GM23338 (cell line): ENCODE data around the gene KCNIP1. TPM values are rescaled to one million over a fixed set of nuclear protein-coding genes. Genes with fewer than 3 reads are reported as not detected.

ENCODE experiments used
- ATAC-seq: fragments of 200-7000 bp; cut with Tn5 transposase; 3 replicates; pipeline ENCODE4 v1.9.1; 2020
- DNase-seq: peaks from one replicate; pipeline ENCODE4 v3.0.0-alpha.2; 2015; ENCODE audit warnings: low spot score
- H2AFZ ChIP-seq: fragments of 200-600 bp; sonication (generic); 2 replicates; pipeline ENCODE4 v1.8.0; 2016; ENCODE audit warnings: antibody characterized with exemption, mild to moderate bottlenecking, moderate library complexity
- H3F3A ChIP-seq: fragments of 200-600 bp; sonication (generic); replicated peaks from 2 replicates; pipeline ENCODE4 v1.8.0; 2017; ENCODE audit warnings: antibody characterized with exemption, mixed run types, low read depth
- H3K27ac ChIP-seq: fragments of 200-600 bp; sonication (generic); 2 replicates; pipeline ENCODE4 v1.6.1; 2016; ENCODE audit warnings: low read depth
- H3K27me3 ChIP-seq: fragments of 200-600 bp; sonication (generic); 2 replicates; pipeline ENCODE4 v1.8.0; 2016; ENCODE audit warnings: mild to moderate bottlenecking, mixed run types, moderate library complexity; ENCODE audit not compliant: insufficient read depth
- H3K36me3 ChIP-seq: fragments of 200-600 bp; sonication (generic); 2 replicates; pipeline ENCODE4 v1.8.0; 2016; ENCODE audit warnings: mild to moderate bottlenecking; ENCODE audit not compliant: insufficient read depth
- H3K4me1 ChIP-seq: fragments of 200-600 bp; sonication (generic); 2 replicates; pipeline ENCODE4 v1.8.0; 2016; ENCODE audit warnings: mild to moderate bottlenecking, moderate library complexity; ENCODE audit not compliant: insufficient read depth
- H3K4me2 ChIP-seq: fragments of 200-600 bp; sonication (generic); 2 replicates; pipeline ENCODE4 v1.7.1; 2017; ENCODE audit warnings: mixed run types
- H3K4me3 ChIP-seq: fragments of 200-600 bp; sonication (generic); 2 replicates; pipeline ENCODE4 v1.6.1; 2016; ENCODE audit warnings: mixed run types
- H3K79me2 ChIP-seq: fragments of 200-600 bp; sonication (generic); replicated peaks from 2 replicates; pipeline ENCODE4 v1.8.0; 2017; ENCODE audit warnings: mild to moderate bottlenecking; ENCODE audit not compliant: insufficient read depth
- H3K9me2 ChIP-seq: fragments of 200-600 bp; sonication (generic); 2 replicates; pipeline ENCODE4 v1.8.0; 2017; ENCODE audit not compliant: insufficient read depth
- H4K20me1 ChIP-seq: fragments of 200-600 bp; sonication (generic); replicated peaks from 2 replicates; pipeline ENCODE4 v1.8.0; 2017; ENCODE audit warnings: mild to moderate bottlenecking; ENCODE audit not compliant: insufficient read depth
- H3K27ac Mint-ChIP-seq: 2 replicates; pipeline ENCODE4 v1.8.0; 2020; ENCODE audit warnings: inconsistent platforms, mild to moderate bottlenecking, moderate library complexity, mixed read lengths
- H3K27me3 Mint-ChIP-seq: 3 replicates; pipeline ENCODE4 v1.8.0; 2022; ENCODE audit warnings: low read depth, mild to moderate bottlenecking, moderate library complexity, mixed read lengths, inconsistent platforms; ENCODE audit not compliant: insufficient read depth, poor library complexity
- H3K36me3 Mint-ChIP-seq: 3 replicates; pipeline ENCODE4 v1.8.0; 2021; ENCODE audit warnings: low read depth, mild to moderate bottlenecking, inconsistent platforms, moderate library complexity, mixed read lengths
- H3K4me1 Mint-ChIP-seq: 3 replicates; pipeline ENCODE4 v1.8.0; 2020; ENCODE audit warnings: mild to moderate bottlenecking, inconsistent platforms, mixed read lengths
- H3K4me3 Mint-ChIP-seq: 3 replicates; pipeline ENCODE4 v1.8.0; 2021; ENCODE audit warnings: moderate library complexity, mild to moderate bottlenecking, inconsistent platforms, mixed read lengths
- H3K9me3 Mint-ChIP-seq: 3 replicates; pipeline ENCODE4 v1.8.0; 2020; ENCODE audit warnings: moderate library complexity, mild to moderate bottlenecking, inconsistent platforms, mixed read lengths
- CREB1 ChIP-seq: fragments of 250-450 bp; sonication (Bioruptor Pico); IDR thresholded peaks from 2 replicates; pipeline ENCODE4 v1.5.0; 2020; ENCODE audit warnings: low read depth, mild to moderate bottlenecking, moderate library complexity
- EZH2 ChIP-seq: fragments of 200-600 bp; sonication (generic); IDR thresholded peaks from one replicate; pipeline ENCODE4 v1.8.0; 2017; ENCODE audit warnings: antibody characterized with exemption, mild to moderate bottlenecking, low read depth; ENCODE audit not compliant: unreplicated experiment
- EZH2phosphoT487 ChIP-seq: fragments of 200-600 bp; sonication (generic); IDR thresholded peaks from one replicate; pipeline ENCODE4 v1.8.1; 2018; ENCODE audit warnings: antibody characterized with exemption; ENCODE audit not compliant: unreplicated experiment
- JUNB ChIP-seq: IDR thresholded peaks from one replicate; pipeline ENCODE4 v1.6.1; 2016; ENCODE audit warnings: antibody characterized with exemption; ENCODE audit not compliant: unreplicated experiment
- STAT1 ChIP-seq: IDR thresholded peaks from one replicate; pipeline ENCODE4 v1.6.1; 2016; ENCODE audit warnings: antibody characterized with exemption; ENCODE audit not compliant: unreplicated experiment
- polyA plus RNA-seq: library from polyadenylated mRNA; unstranded; fragments of >200 nt; fragmentation: Nextera tagmentation; extraction: Ambion mirVana; gene quantifications from 2 replicates; pipeline ENCODE4 v1.2.1, GENCODE V29; 2016
- total RNA-seq: library from RNA; depleted of rRNA; stranded (reverse); fragments of >200 nt; shearing (Covaris generic); gene quantifications from 2 replicates; pipeline ENCODE4 v1.2.3, GENCODE V29; 2014
- TF ChIP-seq, protein P1 (sequence below): fragments of 250-450 bp; sonication (Bioruptor Pico); IDR thresholded peaks from 2 replicates; pipeline ENCODE4 v1.5.0; 2020; ENCODE audit warnings: mild to moderate bottlenecking, moderate library complexity

KCNIP1 gene
- total and polyA plus RNA-seq, 2 experiments from 2014 or later, result 0.31 to 0.87 TPM

GRCh38 chr5:170628691-170629565 lies 125.1 kb downstream of the KCNIP1 start:
- Histone ChIP-seq H2AFZ (no peak overlapping the region), H3K79me2 (no peaks in the 10 kb centered on the region), H3F3A (peaks cover 11% of the 10 kb centered on the region; the same call in 1 of the 2 replicates), H3K4me2 (no peak overlapping the region), H3K4me1 (peaks cover 22% of the 10 kb centered on the region), H3K9me2 (no peaks in the 10 kb centered on the region), H3K4me3 (no peak overlapping the region), H3K36me3 (no peaks in the 10 kb centered on the region), H3K27ac (no peak overlapping the region), H4K20me1 (no peaks in the 10 kb centered on the region; the same call in 1 of the 2 replicates), H3K27me3 (no peaks in the 10 kb centered on the region)
- Mint-ChIP-seq H3K4me3 (no peak overlapping the region), H3K27me3 (peaks cover 5% of the 10 kb centered on the region), H3K36me3 (no peaks in the 10 kb centered on the region), H3K4me1 (peaks cover 36% of the 10 kb centered on the region), H3K27ac (no peak overlapping the region), H3K9me3 (no peaks in the 10 kb centered on the region; the same call in 2 of the 3 replicates)
- no peak for TF ChIP-seq EZH2
- no peak for TF ChIP-seq JUNB
- no peak for TF ChIP-seq STAT1
- TF ChIP-seq EZH2phosphoT487, result no peak
- TF ChIP-seq CREB1 (CRISPR knock-in tag), result no peak
- TF ChIP-seq, protein P1, sequence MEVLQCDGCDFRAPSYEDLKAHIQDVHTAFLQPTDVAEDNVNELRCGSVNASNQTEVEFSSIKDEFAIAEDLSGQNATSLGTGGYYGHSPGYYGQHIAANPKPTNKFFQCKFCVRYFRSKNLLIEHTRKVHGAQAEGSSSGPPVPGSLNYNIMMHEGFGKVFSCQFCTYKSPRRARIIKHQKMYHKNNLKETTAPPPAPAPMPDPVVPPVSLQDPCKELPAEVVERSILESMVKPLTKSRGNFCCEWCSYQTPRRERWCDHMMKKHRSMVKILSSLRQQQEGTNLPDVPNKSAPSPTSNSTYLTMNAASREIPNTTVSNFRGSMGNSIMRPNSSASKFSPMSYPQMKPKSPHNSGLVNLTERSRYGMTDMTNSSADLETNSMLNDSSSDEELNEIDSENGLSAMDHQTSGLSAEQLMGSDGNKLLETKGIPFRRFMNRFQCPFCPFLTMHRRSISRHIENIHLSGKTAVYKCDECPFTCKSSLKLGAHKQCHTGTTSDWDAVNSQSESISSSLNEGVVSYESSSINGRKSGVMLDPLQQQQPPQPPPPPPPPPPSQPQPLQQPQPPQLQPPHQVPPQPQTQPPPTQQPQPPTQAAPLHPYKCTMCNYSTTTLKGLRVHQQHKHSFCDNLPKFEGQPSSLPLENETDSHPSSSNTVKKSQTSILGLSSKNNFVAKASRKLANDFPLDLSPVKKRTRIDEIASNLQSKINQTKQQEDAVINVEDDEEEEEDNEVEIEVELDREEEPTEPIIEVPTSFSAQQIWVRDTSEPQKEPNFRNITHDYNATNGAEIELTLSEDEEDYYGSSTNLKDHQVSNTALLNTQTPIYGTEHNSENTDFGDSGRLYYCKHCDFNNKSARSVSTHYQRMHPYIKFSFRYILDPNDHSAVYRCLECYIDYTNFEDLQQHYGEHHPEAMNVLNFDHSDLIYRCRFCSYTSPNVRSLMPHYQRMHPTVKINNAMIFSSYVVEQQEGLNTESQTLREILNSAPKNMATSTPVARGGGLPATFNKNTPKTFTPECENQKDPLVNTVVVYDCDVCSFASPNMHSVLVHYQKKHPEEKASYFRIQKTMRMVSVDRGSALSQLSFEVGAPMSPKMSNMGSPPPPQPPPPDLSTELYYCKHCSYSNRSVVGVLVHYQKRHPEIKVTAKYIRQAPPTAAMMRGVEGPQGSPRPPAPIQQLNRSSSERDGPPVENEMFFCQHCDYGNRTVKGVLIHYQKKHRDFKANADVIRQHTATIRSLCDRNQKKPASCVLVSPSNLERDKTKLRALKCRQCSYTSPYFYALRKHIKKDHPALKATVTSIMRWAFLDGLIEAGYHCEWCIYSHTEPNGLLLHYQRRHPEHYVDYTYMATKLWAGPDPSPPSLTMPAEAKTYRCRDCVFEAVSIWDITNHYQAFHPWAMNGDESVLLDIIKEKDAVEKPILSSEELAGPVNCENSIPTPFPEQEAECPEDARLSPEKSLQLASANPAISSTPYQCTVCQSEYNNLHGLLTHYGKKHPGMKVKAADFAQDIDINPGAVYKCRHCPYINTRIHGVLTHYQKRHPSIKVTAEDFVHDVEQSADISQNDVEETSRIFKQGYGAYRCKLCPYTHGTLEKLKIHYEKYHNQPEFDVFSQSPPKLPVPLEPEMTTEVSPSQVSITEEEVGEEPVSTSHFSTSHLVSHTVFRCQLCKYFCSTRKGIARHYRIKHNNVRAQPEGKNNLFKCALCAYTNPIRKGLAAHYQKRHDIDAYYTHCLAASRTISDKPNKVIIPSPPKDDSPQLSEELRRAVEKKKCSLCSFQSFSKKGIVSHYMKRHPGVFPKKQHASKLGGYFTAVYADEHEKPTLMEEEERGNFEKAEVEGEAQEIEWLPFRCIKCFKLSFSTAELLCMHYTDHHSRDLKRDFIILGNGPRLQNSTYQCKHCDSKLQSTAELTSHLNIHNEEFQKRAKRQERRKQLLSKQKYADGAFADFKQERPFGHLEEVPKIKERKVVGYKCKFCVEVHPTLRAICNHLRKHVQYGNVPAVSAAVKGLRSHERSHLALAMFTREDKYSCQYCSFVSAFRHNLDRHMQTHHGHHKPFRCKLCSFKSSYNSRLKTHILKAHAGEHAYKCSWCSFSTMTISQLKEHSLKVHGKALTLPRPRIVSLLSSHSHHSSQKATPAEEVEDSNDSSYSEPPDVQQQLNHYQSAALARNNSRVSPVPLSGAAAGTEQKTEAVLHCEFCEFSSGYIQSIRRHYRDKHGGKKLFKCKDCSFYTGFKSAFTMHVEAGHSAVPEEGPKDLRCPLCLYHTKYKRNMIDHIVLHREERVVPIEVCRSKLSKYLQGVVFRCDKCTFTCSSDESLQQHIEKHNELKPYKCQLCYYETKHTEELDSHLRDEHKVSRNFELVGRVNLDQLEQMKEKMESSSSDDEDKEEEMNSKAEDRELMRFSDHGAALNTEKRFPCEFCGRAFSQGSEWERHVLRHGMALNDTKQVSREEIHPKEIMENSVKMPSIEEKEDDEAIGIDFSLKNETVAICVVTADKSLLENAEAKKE (CRISPR knock-in tag), result no peak
- DNase-seq, result no peak
- ATAC-seq, result no peak
